HG03045 (cell line): Measurements from ENCODE around the gene GMEB1.
"Not testable (repeated sequence)": the region's sequence is repeated elsewhere in the genome, so short reads cannot be mapped to it uniquely, and the experiment has no call there.

ENCODE experiments used
- ATAC-seq: cut with Tn5 transposase; IDR thresholded peaks from one replicate; pipeline ENCODE4 v1.9.1; 2021; ENCODE audit warnings: mild to moderate bottlenecking, moderate library complexity; ENCODE audit not compliant: unreplicated experiment

Gene GMEB1

DNA sequence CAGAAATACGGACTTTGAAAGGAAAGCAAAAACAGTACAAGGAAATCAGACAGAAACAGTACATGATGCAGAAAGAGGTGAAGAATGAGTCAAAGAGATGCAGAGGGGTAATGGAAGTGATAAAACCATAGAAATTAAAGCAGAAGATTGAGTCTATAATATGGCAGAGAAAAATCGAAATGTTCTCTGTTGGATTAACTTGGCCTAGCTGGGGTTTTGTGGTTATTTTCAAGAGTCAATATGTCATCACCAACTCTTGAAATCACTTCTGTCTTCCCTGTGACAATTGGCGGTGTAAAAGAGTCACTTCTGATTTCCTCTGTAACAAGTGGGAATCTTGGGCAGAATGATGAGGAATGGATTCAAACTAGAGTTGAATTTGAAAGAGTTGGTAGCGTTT lies 75.6 kb downstream of the GMEB1 start:
- ATAC-seq = no peak

DNA sequence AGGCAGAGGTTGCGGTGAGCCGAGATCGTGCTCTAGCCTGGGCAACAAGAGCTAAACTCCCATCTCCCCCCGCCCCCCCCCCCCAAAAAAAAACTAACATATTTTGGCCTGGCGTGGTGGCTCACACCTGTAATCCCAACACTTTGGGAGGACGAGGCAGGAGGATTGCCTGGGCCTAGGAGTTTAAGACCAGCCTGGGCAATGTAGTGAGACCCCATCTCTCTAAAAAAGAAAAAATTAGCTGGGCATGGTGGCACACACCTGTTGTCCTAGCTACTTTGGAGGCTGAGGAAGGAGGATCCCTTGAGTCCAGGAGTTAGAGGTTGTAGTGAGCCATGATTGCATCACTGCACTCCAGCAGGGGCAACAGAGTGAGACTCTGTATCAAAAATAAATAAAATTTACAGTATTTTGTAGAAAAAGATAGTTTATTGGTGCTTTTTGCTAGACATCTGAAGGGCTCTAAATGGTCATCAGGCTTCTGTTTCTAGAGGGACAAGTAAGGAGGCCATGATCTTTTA lies 77.1 kb downstream of the GMEB1 start:
- ATAC-seq = no peak

DNA sequence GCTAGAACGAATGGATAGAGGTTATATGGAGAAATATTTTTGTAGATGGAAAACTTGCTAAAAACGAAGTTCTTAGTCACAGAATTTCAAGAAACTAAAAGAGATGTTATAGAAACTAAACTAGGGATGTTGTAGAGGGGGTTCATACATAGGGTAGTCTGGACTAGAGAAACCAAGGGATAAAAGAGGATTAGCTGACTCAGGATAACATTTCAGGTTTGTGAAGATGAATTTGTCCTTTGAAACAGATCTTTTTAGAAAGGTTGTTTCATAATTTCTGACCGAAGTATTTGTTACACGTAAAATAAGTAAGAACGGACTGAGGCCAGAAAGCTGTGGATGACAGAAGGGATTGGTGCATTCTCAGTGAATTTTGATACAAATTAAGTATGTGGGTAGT lies 81.7 kb downstream of the GMEB1 start:
- no peak for ATAC-seq

DNA sequence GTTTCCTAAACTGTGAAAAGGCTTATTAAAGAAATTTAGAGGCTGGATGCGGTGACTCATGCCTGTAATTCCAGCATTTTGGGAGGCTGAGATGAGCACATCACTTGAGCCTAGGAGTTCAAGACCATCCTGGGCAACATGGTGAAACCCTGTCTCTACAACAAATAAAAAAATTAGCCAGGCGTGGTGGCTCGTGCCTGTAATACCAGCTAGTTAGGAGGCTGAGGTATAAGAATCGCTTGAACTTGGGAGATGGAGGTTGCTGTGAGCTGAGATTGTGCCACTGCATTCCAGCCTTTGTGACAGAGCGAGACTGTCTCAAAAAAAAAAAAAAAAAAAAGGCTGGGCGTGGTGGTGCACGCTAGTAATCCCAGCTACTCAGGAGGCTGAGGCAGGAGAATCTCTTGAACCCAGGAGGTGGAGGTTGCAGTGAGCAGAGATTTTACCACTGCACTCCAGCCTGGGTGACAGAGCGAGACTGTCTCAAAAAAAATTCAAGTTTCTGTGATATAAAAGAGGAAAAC lies 82.2 kb downstream of the GMEB1 start:
- ATAC-seq = not testable (repeated sequence)

DNA sequence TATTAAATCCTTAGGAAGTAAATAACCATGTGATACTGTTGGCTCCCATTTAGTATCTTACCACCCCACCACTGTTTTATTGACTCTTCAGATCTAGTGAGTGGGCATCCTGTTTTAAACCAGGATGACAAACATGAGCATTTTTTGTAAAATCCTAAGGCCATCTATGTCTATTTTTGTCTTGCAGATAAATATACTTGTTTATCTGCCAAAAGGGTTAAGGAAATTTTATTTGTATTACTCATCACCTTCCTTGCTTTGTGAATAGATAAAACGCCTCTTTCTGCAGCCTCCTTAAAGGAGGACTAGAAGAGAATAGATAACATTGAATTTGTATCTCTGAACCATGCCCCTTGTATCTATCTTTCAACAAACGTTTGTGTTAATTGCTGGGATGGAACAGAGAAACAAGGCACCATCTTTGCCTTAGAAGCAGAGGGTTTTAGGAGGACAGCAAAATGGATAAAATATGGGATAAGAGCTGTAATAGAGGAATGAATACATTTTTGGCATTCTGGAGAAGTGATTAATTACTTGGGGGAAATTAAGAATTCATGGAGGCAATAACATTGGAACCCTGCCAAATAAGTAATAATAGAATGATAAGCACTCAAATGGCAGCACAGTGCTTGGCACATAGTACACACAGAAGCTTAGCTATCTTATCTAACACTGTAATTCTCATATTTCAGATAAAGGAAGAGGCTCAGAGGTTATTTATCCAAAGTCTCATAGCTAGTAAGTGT lies 82.9 kb downstream of the GMEB1 start:
- ATAC-seq = no peak

DNA sequence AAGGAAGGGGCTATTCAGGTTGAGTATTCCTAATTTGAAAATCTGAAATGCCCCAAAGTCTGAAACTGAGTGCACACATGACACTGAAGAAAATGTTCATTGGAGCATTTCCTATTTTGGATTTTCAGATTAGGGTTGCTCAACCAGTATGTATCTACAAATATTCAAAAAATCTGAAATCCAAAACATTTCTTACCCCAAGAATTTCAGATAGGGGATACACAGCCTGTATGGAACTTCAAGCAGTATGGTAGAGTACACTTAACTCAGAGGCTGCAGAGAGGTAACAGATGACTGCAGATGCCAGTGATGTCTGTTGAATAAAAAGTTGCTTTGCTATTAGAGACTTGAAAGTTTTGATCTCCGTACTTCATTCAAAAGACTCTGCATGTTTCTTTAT lies 87.1 kb downstream of the GMEB1 start:
- ATAC-seq = no peak

DNA sequence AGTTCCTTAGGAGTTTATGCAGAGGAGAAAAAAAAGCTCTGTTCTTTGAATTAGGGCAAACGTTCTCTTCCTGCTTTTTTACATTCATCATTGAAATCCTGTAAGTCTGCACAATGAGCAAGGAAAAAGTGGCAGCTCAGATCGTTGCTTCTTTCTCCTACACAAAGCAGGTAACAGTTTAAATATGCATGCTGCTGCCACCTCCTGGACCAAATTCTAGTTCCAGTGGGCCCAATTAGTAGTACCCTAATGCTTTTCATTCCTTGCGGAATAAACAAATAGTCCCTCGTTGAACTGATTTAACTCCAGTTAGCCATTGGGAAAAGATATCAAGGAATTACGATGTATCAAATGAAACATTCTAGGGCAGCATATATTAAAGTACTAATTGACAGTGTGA lies 88.3 kb downstream of the GMEB1 start:
- no peak for ATAC-seq

DNA sequence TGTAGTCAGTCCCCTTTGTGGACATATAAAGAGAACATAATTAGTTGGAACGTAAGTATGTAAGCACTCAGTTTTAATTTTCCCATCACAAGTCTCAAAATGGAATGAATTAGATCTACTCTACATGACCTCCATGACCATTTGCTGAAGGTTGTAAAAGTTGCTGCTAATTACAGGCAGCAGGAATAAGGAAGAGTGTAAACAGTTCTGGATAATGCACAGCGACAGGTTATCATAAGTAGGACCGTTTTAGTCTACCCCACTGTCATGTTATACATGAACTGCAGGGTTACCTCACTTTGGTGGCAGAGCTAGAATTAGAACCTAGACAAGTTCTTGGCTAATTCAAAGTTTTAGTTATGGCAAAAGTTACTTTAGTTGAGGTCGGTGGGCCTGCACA lies 89.8 kb downstream of the GMEB1 start:
- no peak for ATAC-seq

DNA sequence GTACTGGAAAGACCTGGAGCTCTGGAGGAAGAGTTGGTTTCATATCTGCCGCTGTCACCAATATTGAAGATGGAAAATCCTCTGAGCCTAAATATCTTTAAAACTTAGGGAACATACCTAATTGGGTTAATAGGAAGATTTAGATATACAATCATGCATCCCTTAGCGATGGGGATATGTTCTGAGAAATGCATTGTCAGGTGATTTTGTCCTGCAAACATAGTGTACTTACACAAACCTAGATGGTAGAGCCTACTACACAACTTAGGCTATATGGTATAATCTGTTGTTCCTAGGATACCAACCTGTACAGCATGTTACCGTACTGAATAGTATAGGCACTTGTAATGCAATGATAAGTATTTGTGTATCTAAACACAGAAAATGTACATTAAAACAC lies 90.7 kb downstream of the GMEB1 start:
- no peak for ATAC-seq

DNA sequence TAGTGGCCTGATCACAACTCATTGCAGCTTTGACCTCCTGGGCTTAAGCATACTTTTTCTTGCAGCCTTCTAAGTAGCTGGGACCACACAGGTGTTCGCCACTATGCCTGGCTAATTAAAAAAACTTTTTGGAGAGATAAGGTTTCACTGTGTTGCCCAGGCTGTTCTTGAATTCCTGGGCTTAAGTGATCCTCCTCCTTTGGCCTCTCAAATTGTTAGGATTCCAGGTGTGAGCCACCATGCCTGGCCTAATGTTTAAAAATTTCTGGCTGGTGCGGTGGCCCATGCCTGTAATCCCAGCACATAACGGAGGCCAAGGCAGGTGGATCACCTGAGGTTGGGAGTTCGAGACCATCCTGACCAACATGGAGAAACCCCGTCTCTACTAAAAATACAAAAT lies 92.6 kb downstream of the GMEB1 start:
- no peak for ATAC-seq

DNA sequence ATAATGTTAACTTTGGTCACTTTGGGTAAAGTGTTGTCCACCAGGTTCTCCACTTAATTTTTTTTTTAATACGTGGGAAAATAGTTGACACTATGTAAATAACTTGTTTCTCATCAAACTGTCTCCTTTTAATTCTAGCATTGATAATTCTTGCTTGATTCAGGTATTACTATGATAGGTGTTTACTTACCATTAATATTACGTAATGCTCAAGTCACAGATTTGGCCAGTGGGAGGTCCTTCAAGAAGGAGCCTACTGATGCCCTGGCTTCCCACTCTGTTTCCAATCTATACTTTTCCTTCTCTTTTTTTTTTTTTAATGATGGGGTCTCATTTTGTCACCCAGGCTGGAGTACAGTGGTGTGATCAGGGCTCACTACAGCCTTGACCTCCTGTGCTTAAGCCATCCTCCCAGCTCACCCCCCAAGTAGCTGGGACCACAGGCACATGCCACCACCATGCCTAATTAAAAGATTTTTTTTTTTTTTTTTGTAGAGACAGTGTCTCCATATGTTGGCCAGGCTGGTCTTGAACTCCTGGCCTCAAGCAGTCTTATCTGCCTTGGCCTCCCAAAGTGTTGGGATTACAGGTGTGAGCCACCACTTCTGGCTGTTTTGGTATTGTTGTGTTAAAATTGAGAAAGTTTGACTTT lies 98.1 kb downstream of the GMEB1 start:
- no peak for ATAC-seq
